PC-3 (cell line): ENCODE measurements around the gene WRNIP1. TPM values are rescaled to one million over a fixed set of nuclear protein-coding genes. Genes with fewer than 3 reads are reported as not detected.

ENCODE experiments used
- ATAC-seq: fragments of 200-7000 bp; cut with Tn5 transposase; 2 replicates; pipeline ENCODE4 v1.9.1; 2020; ENCODE audit warnings: mild to moderate bottlenecking, moderate library complexity
- BruUV-seq: library from RNA; stranded (reverse); fragments of 400-500 nt; replicated peaks from 2 replicates; lab custom pipeline; 2021; lab: Mats Ljungman, UMichigan
- CTCF ChIA-PET: fragments of 300-600 bp; sonication (Branson Sonifier 250); formaldehyde crosslinking; loops from one replicate; lab custom pipeline; 2022; ENCODE audit warnings: antibody characterized with exemption; lab: Charles Lee
- POLR2A ChIA-PET: fragments of 300-600 bp; sonication (Branson Sonifier 250); formaldehyde crosslinking; loops from one replicate; lab custom pipeline; 2022; ENCODE audit warnings: antibody characterized with exemption; ENCODE audit not compliant: unreplicated experiment; lab: Charles Lee
- DNase-seq: peaks from one replicate; pipeline ENCODE4 v3.0.0-alpha.2; 2015
- H2AFZ ChIP-seq: fragments of 300-600 bp; sonication (generic); 2 replicates; pipeline ENCODE4 v1.6.0; 2016; ENCODE audit warnings: antibody characterized with exemption, low read length
- H3F3A ChIP-seq: fragments of 300-600 bp; sonication (generic); one replicate; pipeline ENCODE4 v1.6.0; 2017; ENCODE audit warnings: antibody characterized with exemption, low read length, control low read depth, mild to moderate bottlenecking; ENCODE audit not compliant: unreplicated experiment
- H3K27ac ChIP-seq: fragments of 300-600 bp; sonication (generic); 2 replicates; pipeline ENCODE4 v1.5.1; 2016; ENCODE audit warnings: mild to moderate bottlenecking, low read length
- H3K27me3 ChIP-seq: fragments of 300-600 bp; sonication (generic); 2 replicates; pipeline ENCODE4 v1.6.1; 2016; ENCODE audit warnings: low read length, mixed read lengths
- H3K36me3 ChIP-seq: fragments of 300-600 bp; sonication (generic); 2 replicates; pipeline ENCODE4 v1.6.1; 2016; ENCODE audit warnings: low read depth, mixed run types, low read length, mixed read lengths
- H3K4me1 ChIP-seq: fragments of 300-600 bp; sonication (generic); 2 replicates; pipeline ENCODE4 v1.5.1; 2016; ENCODE audit warnings: low read length; ENCODE audit not compliant: insufficient read depth
- H3K4me2 ChIP-seq: fragments of 300-600 bp; sonication (generic); 2 replicates; pipeline ENCODE4 v1.6.0; 2016; ENCODE audit warnings: low read length
- H3K4me3 ChIP-seq: fragments of 300-600 bp; sonication (generic); 2 replicates; pipeline ENCODE4 v1.5.1; 2016; ENCODE audit warnings: mild to moderate bottlenecking, low read length, mixed read lengths
- H3K79me2 ChIP-seq: fragments of 300-600 bp; sonication (generic); 2 replicates; pipeline ENCODE4 v1.6.1; 2017; ENCODE audit warnings: low read length, mixed read lengths
- H3K9ac ChIP-seq: fragments of 300-600 bp; sonication (generic); 2 replicates; pipeline ENCODE4 v1.6.0; 2016; ENCODE audit warnings: mild to moderate bottlenecking, low read length
- H3K9me2 ChIP-seq: fragments of 300-600 bp; sonication (generic); replicated peaks from 2 replicates; pipeline ENCODE4 v1.6.1; 2016; ENCODE audit warnings: mixed run types, low read length, mixed read lengths
- H3K9me3 ChIP-seq: fragments of 300-600 bp; sonication (generic); 2 replicates; pipeline ENCODE4 v1.6.1; 2016; ENCODE audit warnings: low read length, mixed read lengths
- H4K20me1 ChIP-seq: fragments of 300-600 bp; sonication (generic); 2 replicates; pipeline ENCODE4 v1.6.1; 2016; ENCODE audit warnings: low read length, mixed read lengths
- CTCF ChIP-seq: fragments of 300-600 bp; sonication (generic); conservative IDR thresholded peaks from 2 replicates; pipeline ENCODE4 v1.5.1; 2017; ENCODE audit warnings: antibody characterized with exemption, low read depth, mild to moderate bottlenecking, low read length
- EZH2 ChIP-seq: fragments of 300-600 bp; sonication (generic); IDR thresholded peaks from one replicate; pipeline ENCODE4 v1.6.1; 2017; ENCODE audit warnings: antibody characterized with exemption, mild to moderate bottlenecking, low read length; ENCODE audit not compliant: unreplicated experiment
- EZH2phosphoT487 ChIP-seq: fragments of 300-600 bp; sonication (generic); IDR thresholded peaks from 2 replicates; pipeline ENCODE4 v1.6.1; 2018; ENCODE audit warnings: mild to moderate bottlenecking, antibody characterized with exemption, low read length, borderline replicate concordance
- intact Hi-C: fragments of 100-400 bp; cut with micrococcal nuclease; formaldehyde crosslinking; loops from 2 replicates; pipeline ENCODE4 v1.9.0; 2023
- total RNA-seq: library from RNA; depleted of rRNA; stranded (reverse); fragments of >200 nt; gene quantifications from 2 replicates; pipeline ENCODE4 v1.2.3, GENCODE V29; 2014

WRNIP1 gene
- total RNA-seq, 1 experiment from 2014 or later = 92.2 TPM

- CTCF ChIA-PET = interaction anchor here (1.1 kb wide), 1 partner anchor 21 kb away, joined by 3 read pairs; no protein-coding TSS in a partner anchor
- H3K79me2 ChIP-seq = no peaks in the 10 kb centered on the region
- no peak overlapping the region for H3K9ac ChIP-seq
- no peaks in the 10 kb centered on the region for H3K9me3 ChIP-seq
- H3K9me2 ChIP-seq = no peaks in the 10 kb centered on the region
- ATAC-seq (no peak), DNase-seq (no peak)
- BruUV-seq = no TSS peak
- TF ChIP-seq CTCF = no peak
- no peak for TF ChIP-seq EZH2
- TF ChIP-seq EZH2phosphoT487 = no peak
- no peaks in the 10 kb centered on the region for H3K27me3 ChIP-seq
- no peak overlapping the region for H2AFZ ChIP-seq
- POLR2A ChIA-PET = no interaction called here
- no peaks in the 10 kb centered on the region for H3F3A ChIP-seq
- H4K20me1 ChIP-seq = no peaks in the 10 kb centered on the region
- H3K27ac ChIP-seq = no peak overlapping the region
- H3K4me1 ChIP-seq = peaks cover 21% of the 10 kb centered on the region
- no peak overlapping the region for H3K4me3 ChIP-seq
- H3K36me3 ChIP-seq = no peaks in the 10 kb centered on the region
- intact Hi-C loops = no loop called here
- no peak overlapping the region for H3K4me2 ChIP-seq
Measured at GRCh38 chr6:2716936-2717700, 48.1 kb upstream of the WRNIP1 start.

- no peaks in the 10 kb centered on the region for H3K9me2 ChIP-seq
- no peaks in the 10 kb centered on the region for H3K27me3 ChIP-seq
- ChIA-PET CTCF (no interaction called here), POLR2A (no interaction called here)
- no peak overlapping the region for H3K4me3 ChIP-seq
- no peaks in the 10 kb centered on the region for H3K36me3 ChIP-seq
- H3K9ac ChIP-seq = no peak overlapping the region
- no peaks in the 10 kb centered on the region for H3K9me3 ChIP-seq
- H3K4me1 ChIP-seq = peaks cover 18% of the 10 kb centered on the region
- H3K79me2 ChIP-seq = no peaks in the 10 kb centered on the region
- no peaks in the 10 kb centered on the region for H3F3A ChIP-seq
- TF ChIP-seq EZH2phosphoT487 (no peak), EZH2 (no peak), CTCF (no peak)
- intact Hi-C loops = no loop called here
- no peak overlapping the region for H3K27ac ChIP-seq
- H4K20me1 ChIP-seq = no peaks in the 10 kb centered on the region
- BruUV-seq = no TSS peak
- ATAC-seq = no peak
- no peak overlapping the region for H3K4me2 ChIP-seq
- DNase-seq = no peak
- no peak overlapping the region for H2AFZ ChIP-seq
Measured at GRCh38 chr6:2718334-2719092, 46.7 kb upstream of the WRNIP1 start.

GRCh38 chr6:2719093-2719455 lies 46.1 kb upstream of the WRNIP1 start:
- Histone ChIP-seq H4K20me1 (no peaks in the 10 kb centered on the region), H3K36me3 (no peaks in the 10 kb centered on the region), H3K27me3 (no peaks in the 10 kb centered on the region), H3K4me2 (no peak overlapping the region), H3K27ac (no peak overlapping the region), H3K4me3 (no peak overlapping the region), H3F3A (no peaks in the 10 kb centered on the region), H3K4me1 (peaks cover 13% of the 10 kb centered on the region), H3K79me2 (no peaks in the 10 kb centered on the region), H3K9ac (no peak overlapping the region), H3K9me3 (no peaks in the 10 kb centered on the region), H3K9me2 (no peaks in the 10 kb centered on the region), H2AFZ (no peak overlapping the region)
- POLR2A ChIA-PET = no interaction called here
- no TSS peak for BruUV-seq
- intact Hi-C loops = no loop called here
- no peak for DNase-seq
- no peak for ATAC-seq
- no peak for TF ChIP-seq EZH2phosphoT487
- CTCF ChIA-PET = no interaction called here
